Keratinocyte (primary cell): ENCODE data around the gene TBC1D12.

Experiments
- CTCF ChIP-seq, 3 experiments: IDR thresholded peaks in 1 of 3; conservative IDR thresholded peaks in 1 of 3; optimal IDR thresholded peaks in 1 of 3; 2 replicates in 2 of 3; 3 replicates in 1 of 3; pipeline versions ENCODE3 to v1.5.1; 2011; ENCODE audit warnings: low read length in 3 of 3, mild to moderate bottlenecking in 3 of 3, moderate library complexity in 2 of 3, control low read depth in 1 of 3, inconsistent platforms in 1 of 3; ENCODE audit not compliant: insufficient read depth in 2 of 3; ENCODE audit errors: extremely low read depth in 1 of 3
- EZH2 ChIP-seq: IDR thresholded peaks from one replicate; pipeline ENCODE4 v1.6.1; 2012; ENCODE audit warnings: inconsistent platforms, mild to moderate bottlenecking, low read length, moderate library complexity

- TF ChIP-seq EZH2: no peak
- no peak for TF ChIP-seq CTCF (optimal IDR thresholded peaks at IDR 0.05 in 1 of 3, IDR thresholded peaks at IDR 0.05 in 1 of 3, conservative IDR thresholded peaks at IDR 0.05 in 1 of 3; ENCODE audit: extremely low read depth in 1 of 3, insufficient read depth in 2 of 3, low read length in 3 of 3)
Observed at GRCh38 chr10:94363251-94363565, 39.1 kb upstream of the TBC1D12 start.
